Adrenal gland (tissue), 12 donors: ENCODE data around the gene FNBP1. TPM values are rescaled to one million over a fixed set of nuclear protein-coding genes. Genes with fewer than 3 reads are reported as not detected.
A peak's percentile ranks its signal among the peaks of the same experiment; 100 is the strongest.

Experiments
- DNase-seq, 7 donors: peaks; one replicate each; pipeline ENCODE4 v3.0.0-alpha.2; 2019 to 2020
- H3K27ac ChIP-seq, 5 donors: fragments of 200-600 bp; sonication (generic) in 4 of 5; 1 replicate in 3 of 5; 2 replicates in 2 of 5; pipeline versions ENCODE4 v1.5.1 to v1.8.0; 2016 to 2020; ENCODE audit warnings: mild to moderate bottlenecking in 1 of 5
- H3K27me3 ChIP-seq: fragments of 200-600 bp; 2 replicates; pipeline ENCODE4 v1.8.0; 2021
- H3K36me3 ChIP-seq, 2 donors: fragments of 200-600 bp; replicated peaks in 1 of 2; 1 replicate in 1 of 2; 2 replicates in 1 of 2; pipeline versions ENCODE4 v1.5.1 to v1.8.0; 2018 to 2022
- H3K4me1 ChIP-seq, 2 donors: fragments of 200-600 bp; replicated peaks in 1 of 2; 1 replicate in 1 of 2; 2 replicates in 1 of 2; pipeline versions ENCODE4 v1.5.1 to v1.8.0; 2018 to 2021
- H3K4me3 ChIP-seq, 4 donors: fragments of 200-600 bp; sonication (generic) in 3 of 4; one replicate each; pipeline ENCODE4 v1.5.1; 2016 to 2018
- H3K9me3 ChIP-seq, 3 donors: fragments of 200-600 bp; sonication (generic) in 1 of 3; replicated peaks in 1 of 3; 1 replicate in 2 of 3; 2 replicates in 1 of 3; pipeline versions ENCODE4 v1.5.1 to v1.8.0; 2016 to 2021
- POLR2A ChIP-seq, 2 donors: fragments of 450-650 bp; IDR thresholded peaks; one replicate each; pipeline ENCODE4 v1.6.1; 2017; ENCODE audit warnings: antibody characterized with exemption in 2 of 2, mild to moderate bottlenecking in 2 of 2, moderate library complexity in 1 of 2
- WGBS, 4 donors: extraction: QIAGEN DNeasy Blood & Tissue Kit in 2 of 4; methylation state at CpG; one replicate each; pipeline versions ENCODE4 v1.1.5 to v1.1.7; 2013 to 2017; 5-methylcytosine and 5-hydroxymethylcytosine counted together
- intact Hi-C, 2 donors: fragments of 100-400 bp; cut with DNase I; formaldehyde crosslinking; loops; one replicate each; pipeline versions ENCODE4 v1.14.1 to v1.15.0; 2022 to 2023
- polyA plus RNA-seq, 3 donors: library from polyadenylated mRNA; stranded (reverse); fragments of 200-250 nt in 2 of 3; fragments of 350-450 nt in 1 of 3; fragmentation: Illumina TruSeq in 1 of 3; extraction: RNeasy Lipid Tissue Mini Kit (QIAGEN cat#74804) in 1 of 3; gene quantifications; one replicate each; pipeline ENCODE4 v1.2.3, GENCODE V29; 2013 to 2014
- total RNA-seq, 9 donors: library from RNA; depleted of rRNA in 4 of 9; stranded (reverse); fragments of >200 nt in 4 of 9; fragments of 120-200 nt in 1 of 9; fragmentation: NEBNext Ultra II Directional in 1 of 9; extraction: Animal tissue kit (Norgen Biotek cat#: 25700) in 1 of 9; gene quantifications; one replicate each; pipeline versions ENCODE4 v1.1.0 to v1.2.4, GENCODE V29; 2013 to 2023
- TF ChIP-seq, protein P1 (sequence below), 6 experiments: fragments of 450-650 bp in 4 of 6; fragments of 200-600 bp in 2 of 6; sonication (generic) in 1 of 6; IDR thresholded peaks; 1 replicate in 5 of 6; 2 replicates in 1 of 6; pipeline versions ENCODE4 v1.5.1 to v1.8.0; 2016 to 2021; ENCODE audit warnings: antibody characterized with exemption in 6 of 6, mild to moderate bottlenecking in 2 of 6, moderate library complexity in 1 of 6
- donor health status: healthy with polysubstance abuse.
- donor health status: Bipolar disorder and iron deficiency.
- donor health status: DM: yes; HTN: yes; CAD: no.
- donor health status: DM: no; HTN: no; CAD: no.
- donor health status: DM: no; HTN: no; CAD: no.
- donor health status: DM: yes; HTN: yes; CAD: no.

FNBP1 gene
- total and polyA plus RNA-seq, 12 donors = 15.3 to 40.4 (median 24.0) TPM

- H3K4me1 ChIP-seq = peaks cover 11 to 33% of the 10 kb centered on the region in 2 donors
- TF ChIP-seq POLR2A (IDR thresholded peaks at IDR 0.05) = no peak
- TF ChIP-seq, protein P1, sequence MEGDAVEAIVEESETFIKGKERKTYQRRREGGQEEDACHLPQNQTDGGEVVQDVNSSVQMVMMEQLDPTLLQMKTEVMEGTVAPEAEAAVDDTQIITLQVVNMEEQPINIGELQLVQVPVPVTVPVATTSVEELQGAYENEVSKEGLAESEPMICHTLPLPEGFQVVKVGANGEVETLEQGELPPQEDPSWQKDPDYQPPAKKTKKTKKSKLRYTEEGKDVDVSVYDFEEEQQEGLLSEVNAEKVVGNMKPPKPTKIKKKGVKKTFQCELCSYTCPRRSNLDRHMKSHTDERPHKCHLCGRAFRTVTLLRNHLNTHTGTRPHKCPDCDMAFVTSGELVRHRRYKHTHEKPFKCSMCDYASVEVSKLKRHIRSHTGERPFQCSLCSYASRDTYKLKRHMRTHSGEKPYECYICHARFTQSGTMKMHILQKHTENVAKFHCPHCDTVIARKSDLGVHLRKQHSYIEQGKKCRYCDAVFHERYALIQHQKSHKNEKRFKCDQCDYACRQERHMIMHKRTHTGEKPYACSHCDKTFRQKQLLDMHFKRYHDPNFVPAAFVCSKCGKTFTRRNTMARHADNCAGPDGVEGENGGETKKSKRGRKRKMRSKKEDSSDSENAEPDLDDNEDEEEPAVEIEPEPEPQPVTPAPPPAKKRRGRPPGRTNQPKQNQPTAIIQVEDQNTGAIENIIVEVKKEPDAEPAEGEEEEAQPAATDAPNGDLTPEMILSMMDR (IDR thresholded peaks at IDR 0.05) = no peak
- H3K9me3 ChIP-seq = no peaks in the 10 kb centered on the region
- H3K27me3 ChIP-seq = no peaks in the 10 kb centered on the region
- intact Hi-C loops = no loop called here
- peak overlapping the region in 3 of 5 donors; percentile 26 to 87 (median 55) for H3K27ac ChIP-seq
- no peaks in the 10 kb centered on the region for H3K36me3 ChIP-seq
- no peak overlapping the region for H3K4me3 ChIP-seq
- peak in 1 of 7 donors; percentile 37 for DNase-seq
- WGBS, 4 donors = 83 to 89% (median 86%) methylated on average over 21 of the region's 21 CpGs
Measured at GRCh38 chr9:129964901-129965734, 77.9 kb downstream of the FNBP1 start.

DNA sequence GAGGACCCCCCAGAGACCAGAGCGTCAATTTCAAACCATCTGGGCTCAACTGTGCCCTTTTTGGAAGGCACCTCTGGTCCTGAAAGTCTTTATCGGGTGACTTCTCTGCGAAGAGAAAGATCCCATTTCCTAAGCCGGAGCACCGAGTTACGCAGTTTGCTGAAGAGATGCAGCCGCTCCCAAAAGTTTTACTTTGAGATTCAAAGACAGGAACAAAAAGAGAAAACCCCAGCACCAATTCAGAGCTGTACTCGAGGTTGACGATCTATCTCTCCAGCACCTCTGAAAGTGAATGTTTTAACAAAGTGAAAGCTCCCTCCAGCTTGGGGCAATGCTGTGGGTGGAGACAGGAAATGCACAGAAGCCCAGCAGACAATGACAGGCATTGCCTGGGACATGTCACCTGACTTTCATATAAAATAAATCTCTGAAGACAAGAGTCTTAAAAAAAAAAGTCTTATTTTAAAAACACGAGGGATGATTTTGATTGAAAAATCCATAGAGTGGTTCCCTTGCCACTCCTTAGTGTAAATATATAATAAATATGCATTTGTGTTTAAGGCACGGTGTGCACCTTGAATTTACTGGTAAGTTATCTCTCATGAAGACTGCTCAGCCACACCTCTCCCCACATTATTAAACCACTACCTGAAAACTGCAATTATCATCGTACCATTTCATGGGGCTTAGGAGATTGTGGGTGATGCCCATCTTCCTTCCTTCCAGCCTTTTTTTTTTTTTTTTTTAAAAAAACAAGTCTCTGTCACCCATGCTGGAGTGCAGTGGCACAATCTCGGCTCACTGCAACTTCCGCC, 79.9 kb downstream of the FNBP1 start:
- WGBS, 4 donors = 31 to 40% (median 35%) methylated on average over 14 of the region's 14 CpGs
- Histone ChIP-seq H3K4me3 (peak overlapping the region in 3 of 4 donors; percentile 2 to 64 (median 24)), H3K27me3 (no peaks in the 10 kb centered on the region), H3K4me1 (peaks cover 6 to 15% of the 10 kb centered on the region in 2 donors), H3K36me3 (peaks cover 0 to 3% of the 10 kb centered on the region in 2 donors), H3K9me3 (no peaks in the 10 kb centered on the region), H3K27ac (peak overlapping the region; percentile 54 to 90 (median 86))
- DNase-seq = peak; percentile 48 to 80 (median 55)
- intact Hi-C loops = no loop called here
- TF ChIP-seq POLR2A (IDR thresholded peaks at IDR 0.05) = peak in 1 of 2 donors; percentile 65
- TF ChIP-seq, protein P1 (IDR thresholded peaks at IDR 0.05) = no peak

DNA sequence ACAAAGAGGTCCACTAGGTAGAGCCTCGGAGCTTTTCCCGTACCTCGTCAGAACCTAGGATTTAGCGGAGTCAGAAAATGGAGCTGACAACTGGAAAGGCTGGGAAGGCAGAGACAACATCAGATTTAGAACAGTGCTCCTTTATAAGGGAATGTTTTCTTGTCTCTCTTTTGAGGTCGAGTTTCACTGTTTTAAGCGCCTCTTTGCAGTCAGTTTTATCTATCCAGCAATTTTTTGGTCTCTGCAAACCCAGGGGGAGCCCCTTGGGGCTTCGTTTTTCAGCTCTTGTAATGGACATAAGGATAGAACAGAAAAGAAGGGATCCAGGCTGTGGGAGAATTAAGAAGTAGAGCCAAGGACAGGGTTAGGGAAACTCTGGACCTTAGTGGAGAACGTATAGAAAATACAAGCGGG, 80.5 kb downstream of the FNBP1 start:
- no peaks in the 10 kb centered on the region for H3K27me3 ChIP-seq
- peaks cover 0 to 5% of the 10 kb centered on the region in 2 donors for H3K36me3 ChIP-seq
- TF ChIP-seq, protein P1 (IDR thresholded peaks at IDR 0.05) = no peak
- TF ChIP-seq POLR2A (IDR thresholded peaks at IDR 0.05) = no peak
- 39 to 53% (median 43%) methylated on average over 9 of the region's 9 CpGs for WGBS, 4 donors
- peak overlapping the region; percentile 54 to 90 (median 86) for H3K27ac ChIP-seq
- H3K9me3 ChIP-seq = no peaks in the 10 kb centered on the region
- H3K4me3 ChIP-seq = peak overlapping the region in 3 of 4 donors; percentile 2 to 64 (median 24)
- peak in 2 of 7 donors; percentile 14 to 35 for DNase-seq
- intact Hi-C loops = no loop called here
- peaks cover 6 to 15% of the 10 kb centered on the region in 2 donors for H3K4me1 ChIP-seq

DNA sequence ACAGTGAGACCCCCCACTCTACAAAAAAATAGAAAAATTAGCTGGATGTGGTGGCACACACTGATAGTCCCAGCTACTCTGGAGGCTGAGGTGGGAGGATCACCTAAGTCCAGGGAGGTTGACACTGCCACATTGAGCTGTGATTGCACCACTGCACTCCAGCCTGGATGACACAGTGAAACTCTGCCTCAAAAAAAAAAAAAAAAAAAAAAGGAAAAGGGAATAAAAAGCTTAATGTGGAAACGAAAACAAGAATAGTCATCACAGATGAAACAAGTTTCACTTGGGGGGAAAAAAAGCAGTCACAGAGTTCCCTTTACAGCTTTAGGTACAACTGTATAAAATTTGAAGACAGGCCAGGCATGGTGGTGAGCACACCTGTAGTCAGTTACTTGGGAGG, 84.2 kb downstream of the FNBP1 start:
- Histone ChIP-seq H3K36me3 (peaks cover 0 to 5% of the 10 kb centered on the region in 2 donors), H3K4me3 (no peak overlapping the region), H3K27me3 (no peaks in the 10 kb centered on the region), H3K9me3 (no peaks in the 10 kb centered on the region), H3K4me1 (peaks cover 6 to 13% of the 10 kb centered on the region in 2 donors), H3K27ac (no peak overlapping the region)
- WGBS, 4 donors = 67 to 79% (median 73%) methylated on average over 1 of the region's 1 CpG
- TF ChIP-seq, protein P1 (IDR thresholded peaks at IDR 0.05) = no peak
- no peak for TF ChIP-seq POLR2A (IDR thresholded peaks at IDR 0.05)
- peak in 1 of 7 donors; percentile 18 for DNase-seq
- intact Hi-C loops = no loop called here
